Esophagus mucosa (tissue), 1 donor: ENCODE measurements around the gene ADNP. TPM values are rescaled to one million over a fixed set of nuclear protein-coding genes. Genes with fewer than 3 reads are reported as not detected.

ENCODE experiments used
- ATAC-seq: fragments of 200-7000 bp; cut with Tn5 transposase; one replicate; pipeline ENCODE4 v1.9.1; 2020
- total RNA-seq: library from RNA; stranded (reverse); gene quantifications from one replicate; pipeline ENCODE4 v1.2.4, GENCODE V29; 2023
- donor health status: DM: yes; HTN: yes; CAD: no.

ADNP gene
- total RNA-seq, 1 donor from 2014 or later: 42.3 TPM

DNA sequence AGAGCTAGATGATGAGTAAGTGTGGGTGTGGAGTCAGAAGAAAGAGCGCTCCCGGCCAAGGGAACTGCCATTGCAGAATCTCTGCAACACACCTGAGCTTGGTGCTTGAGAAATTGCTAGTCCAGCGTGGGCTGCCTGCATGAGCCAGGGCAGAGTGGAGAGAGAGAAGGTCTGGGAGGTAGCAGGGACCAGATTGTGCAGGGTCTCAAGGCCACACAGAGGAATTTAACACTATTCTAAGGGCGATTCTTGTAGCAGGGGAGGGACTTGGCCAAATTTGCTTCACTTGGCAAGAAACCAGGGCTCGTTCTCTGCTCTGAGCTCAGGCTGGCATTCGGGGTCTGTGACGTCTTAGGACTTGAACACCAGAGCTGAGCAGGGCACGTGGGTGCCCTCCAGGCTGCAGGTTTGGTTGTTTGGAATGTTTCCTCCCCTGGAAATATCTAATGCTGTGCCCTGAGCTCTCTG lies 82.9 kb downstream of the ADNP start:
- peak; percentile 4 for ATAC-seq

DNA sequence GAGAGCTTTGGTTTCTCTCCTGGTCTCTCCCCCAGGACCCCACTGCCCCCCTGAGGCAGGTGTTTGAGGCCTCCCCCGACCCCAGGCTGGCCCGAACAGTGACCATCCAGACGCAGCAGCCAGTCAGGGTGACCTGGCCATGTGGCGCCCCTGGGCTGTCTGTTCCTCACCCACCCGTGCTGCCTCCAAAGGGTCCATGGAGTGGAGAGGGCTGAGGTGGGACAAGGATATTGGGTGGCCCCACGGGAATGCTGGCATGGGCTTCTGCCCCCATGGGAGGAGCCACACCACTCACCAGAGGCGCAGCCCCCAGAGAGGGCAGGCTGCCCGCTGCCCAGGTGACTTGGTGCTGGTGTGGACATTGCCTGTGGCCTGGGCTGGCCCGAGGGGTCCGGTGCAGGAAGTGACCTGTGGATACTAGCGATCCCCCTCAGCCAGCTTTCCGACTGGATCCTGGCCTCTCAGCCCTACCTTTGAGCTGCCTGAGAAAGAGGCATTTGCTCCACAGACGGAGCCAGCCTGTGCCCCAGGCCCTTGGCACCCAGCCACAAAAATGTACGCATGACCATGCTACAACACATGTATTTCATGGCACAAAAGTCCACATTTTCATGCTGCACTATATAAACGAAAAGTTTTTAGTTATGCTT lies 85.5 kb downstream of the ADNP start:
- no peak for ATAC-seq

DNA sequence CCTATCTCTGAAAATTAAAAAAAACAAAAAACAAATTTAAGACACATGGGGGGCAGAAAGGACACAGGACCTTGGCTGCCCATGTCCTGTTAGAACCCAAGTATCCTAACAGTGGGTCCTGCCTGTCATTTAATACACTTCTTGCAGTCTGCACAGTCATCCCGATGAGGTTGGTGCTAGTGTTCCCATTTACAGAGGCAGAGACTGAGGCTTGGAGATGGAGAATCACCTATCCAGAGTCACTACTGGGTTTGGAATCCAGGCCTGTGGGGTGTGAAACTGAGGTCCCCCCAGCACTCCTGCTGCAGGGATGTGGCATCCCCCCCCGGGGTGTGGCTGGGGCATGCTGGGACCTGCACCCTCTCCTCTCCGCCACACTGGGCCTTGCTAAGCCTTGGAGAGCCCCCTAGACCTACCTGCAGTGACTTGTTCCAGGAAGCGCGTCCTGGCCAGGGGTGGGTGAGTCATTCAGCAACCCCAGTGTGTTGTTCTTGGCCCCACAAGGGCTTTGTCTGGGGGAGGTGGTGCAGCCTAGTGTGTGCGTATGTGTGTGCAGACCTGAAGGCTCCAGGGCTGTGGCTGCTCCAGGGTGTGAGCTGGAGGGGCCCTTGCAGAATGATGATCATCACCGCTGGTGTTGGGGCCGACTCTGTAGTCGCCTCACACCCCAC lies 86.7 kb downstream of the ADNP start:
- peak; percentile 94 for ATAC-seq

DNA sequence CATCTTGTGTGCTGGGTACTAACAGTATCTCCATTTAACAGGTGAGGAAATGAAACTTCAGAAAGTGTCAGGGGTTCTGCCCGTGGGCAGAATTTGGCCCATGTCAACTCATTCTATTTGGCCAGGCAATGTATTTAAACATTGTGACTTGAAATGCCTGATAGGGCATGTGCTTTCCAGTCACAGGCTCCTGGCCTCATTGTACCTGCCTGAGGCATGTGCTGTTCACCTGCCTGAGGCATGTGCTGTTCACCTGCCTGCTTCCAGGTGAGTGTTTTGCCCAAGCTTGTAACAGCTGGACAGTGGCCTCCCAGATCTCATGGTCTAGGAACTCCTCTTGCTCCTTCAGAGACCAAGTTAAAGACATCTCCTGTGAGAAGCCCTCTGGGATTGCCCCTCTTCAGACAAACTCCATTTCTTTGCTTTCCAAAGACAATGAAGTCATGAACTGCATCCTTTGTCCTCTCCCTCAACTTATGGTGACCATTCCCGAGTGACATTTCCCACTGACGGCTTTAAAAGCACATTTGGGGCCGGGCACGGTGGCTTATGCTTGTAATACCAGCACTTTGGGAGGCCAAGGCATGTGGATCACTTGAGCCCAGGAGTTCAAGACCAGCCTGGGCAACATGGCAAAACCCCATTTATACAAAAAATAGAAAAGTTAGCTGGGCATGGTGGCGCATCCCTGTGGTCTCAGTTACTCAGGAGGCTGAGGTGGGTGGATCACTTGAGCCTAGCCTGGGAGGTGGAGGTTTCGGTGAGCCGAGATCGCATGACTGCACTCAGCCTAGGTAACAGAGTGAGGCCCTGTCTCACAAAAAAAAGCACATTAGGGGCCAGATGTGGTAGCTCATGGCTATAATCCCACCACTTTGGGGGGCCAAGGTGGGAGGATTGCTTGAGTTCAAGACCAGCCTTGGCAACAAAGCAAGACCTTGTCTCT lies 87.6 kb downstream of the ADNP start:
- ATAC-seq: peak; percentile 19

DNA sequence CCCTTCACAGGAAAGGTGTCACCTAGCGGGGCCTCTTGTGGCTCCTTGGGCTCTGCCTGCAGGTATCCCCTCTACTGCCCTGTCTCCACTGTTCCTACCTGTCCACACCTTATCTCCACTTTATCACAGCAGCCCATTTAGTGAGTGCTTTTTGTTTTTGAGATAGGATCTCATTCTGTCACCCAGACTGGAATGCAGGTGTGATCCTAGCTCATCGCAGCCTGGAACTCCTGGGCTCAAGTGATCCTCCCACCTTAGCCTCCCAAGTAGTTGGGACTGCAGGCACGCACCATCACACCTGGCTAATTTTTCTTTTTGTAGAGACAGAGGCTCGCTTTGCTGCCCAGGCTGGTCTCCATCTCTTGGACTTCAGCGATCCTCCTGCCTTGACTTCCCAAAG lies 88.4 kb downstream of the ADNP start:
- no peak for ATAC-seq

Other genes starting within 250 kb of the ADNP start
- 1.2 TPM for gene RIPOR3, start 239.9 kb downstream of the ADNP start, total RNA-seq
- 6.5 TPM for gene PARD6B, start 199.9 kb downstream of the ADNP start, total RNA-seq
- 0.96 TPM for gene BCAS4, start 136.4 kb downstream of the ADNP start, total RNA-seq
- gene DPM1, start 27.1 kb upstream of the ADNP start, total RNA-seq: 33.9 TPM
- gene MOCS3, start 27.4 kb upstream of the ADNP start, total RNA-seq: 4.1 TPM
- 9.9 TPM for gene KCNG1, start 91.7 kb upstream of the ADNP start, total RNA-seq